Activated CD8-positive, alpha-beta memory T cell treated with anti-CD3 and anti-CD28 coated beads for 4 hours (primary cell): ENCODE measurements around the gene STXBP1.
"Not testable (repeated sequence)": the region's sequence is repeated elsewhere in the genome, so short reads cannot be mapped to it uniquely, and the experiment has no call there.

Experiments
- DNase-seq, 2 donors: peaks; one replicate each; pipeline ENCODE4 v3.0.0-alpha.2; 2020; ENCODE audit warnings: low read depth in 2 of 2

STXBP1 gene

DNA sequence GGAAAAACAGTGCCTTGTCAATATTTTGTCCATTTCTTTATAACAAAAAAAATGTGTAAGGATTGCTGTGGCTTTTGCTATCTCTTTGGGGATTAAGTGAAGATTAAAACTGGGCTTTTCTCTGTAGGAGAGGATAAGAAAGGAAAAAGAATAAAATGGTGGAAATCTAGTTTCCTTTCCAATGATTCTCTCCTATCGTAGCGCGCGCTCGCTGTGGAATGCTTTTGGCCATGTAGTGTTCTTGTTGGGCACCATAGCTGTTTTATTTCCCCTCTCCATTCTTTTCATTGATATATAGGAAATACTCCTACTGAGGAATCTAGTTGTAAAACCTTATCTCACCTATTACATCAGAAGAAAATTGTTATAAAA, 1.5 kb downstream of the STXBP1 start:
- DNase-seq: no peak

- no peak for DNase-seq
Measured at GRCh38 chr9:127614961-127615360, 2.9 kb downstream of the STXBP1 start.

DNA sequence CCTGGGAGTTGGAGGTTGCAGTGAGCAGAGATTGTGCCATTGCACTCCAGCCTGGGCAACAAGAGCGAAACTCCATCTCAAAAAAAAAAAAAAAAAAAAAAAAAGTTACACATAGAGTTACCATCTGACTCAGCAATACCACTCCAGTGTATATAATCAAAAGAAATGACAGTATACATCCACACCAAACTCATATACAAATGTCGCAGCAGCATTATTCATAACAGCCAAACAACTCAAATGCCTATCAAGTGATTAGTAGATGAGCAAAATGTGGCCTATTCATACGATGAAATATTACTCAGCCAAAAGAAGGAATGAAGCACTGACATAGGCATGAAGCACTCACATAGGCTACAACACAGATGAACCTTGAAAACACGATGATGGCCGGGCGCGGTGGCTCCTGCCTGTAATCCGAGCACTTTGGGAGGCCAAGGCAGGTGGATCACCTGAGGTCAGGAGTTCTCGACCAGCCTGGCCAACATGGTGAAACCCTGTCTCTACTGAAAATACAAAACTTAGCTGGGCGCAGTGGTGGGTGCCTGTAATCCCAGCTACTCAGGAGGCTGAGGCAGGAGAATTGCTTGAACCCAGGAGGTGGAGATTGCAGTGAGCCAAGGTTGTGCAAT, 9.4 kb downstream of the STXBP1 start:
- DNase-seq: not testable (repeated sequence)

DNA sequence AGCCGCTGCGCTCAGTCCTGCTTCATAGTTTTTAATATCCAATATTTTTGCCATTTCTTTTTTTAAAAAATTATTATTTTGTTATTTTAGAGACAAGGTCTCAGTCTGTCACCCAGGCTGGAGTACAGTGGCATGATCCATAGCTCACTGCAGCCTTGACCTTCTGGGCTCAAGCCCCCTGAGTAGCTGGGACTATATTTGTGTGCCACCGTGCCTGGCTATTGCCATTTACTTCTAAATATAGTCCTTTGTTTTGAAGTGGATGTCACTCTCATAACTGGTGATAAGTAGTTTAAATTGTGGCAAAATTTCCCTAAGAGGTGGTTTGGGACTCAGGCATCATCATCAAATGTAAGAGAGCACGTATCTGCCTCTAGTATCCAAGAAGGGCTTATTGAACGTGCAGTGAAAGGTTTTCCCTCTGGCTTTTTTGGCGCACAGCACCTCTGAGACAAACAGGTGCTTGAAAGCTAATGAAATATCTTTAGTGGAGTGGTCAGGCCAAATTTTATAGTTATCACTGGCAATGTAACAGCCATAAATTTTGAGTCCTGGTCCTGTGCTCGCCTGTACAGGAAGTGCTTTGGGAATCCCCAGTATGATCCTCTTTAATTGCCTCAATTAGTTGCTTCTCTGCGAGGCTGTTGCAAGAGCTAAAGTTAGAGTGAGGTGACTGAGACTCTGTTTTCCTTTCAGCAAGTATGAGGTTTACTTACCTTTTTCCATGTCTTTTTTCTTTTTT, 14.8 kb downstream of the STXBP1 start:
- DNase-seq: no peak

DNA sequence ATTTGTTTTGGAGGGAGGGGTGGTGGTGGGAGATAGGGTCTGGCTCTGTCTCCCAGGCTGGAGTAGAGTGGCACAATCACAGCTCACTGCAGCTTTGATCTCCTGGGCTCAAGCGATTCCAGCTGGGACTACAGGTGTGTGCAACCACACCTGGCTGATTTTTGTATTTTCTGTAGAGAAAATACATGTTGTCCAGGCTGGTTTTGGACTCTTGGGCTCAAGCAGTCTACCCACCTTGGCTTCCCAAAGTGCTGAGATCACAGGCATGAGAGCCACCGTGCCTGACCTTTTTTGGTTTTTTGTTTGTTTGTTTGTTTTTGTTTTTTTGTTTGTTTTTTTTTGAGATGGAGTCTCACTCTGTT, 15.4 kb downstream of the STXBP1 start:
- no peak for DNase-seq

- DNase-seq: no peak
Measured at GRCh38 chr9:127628758-127629467, 16.8 kb downstream of the STXBP1 start.

GRCh38 chr9:127629468-127630081, 17.5 kb downstream of the STXBP1 start:
- no peak for DNase-seq

GRCh38 chr9:127633216-127633862, 21.3 kb downstream of the STXBP1 start:
- no peak for DNase-seq

DNA sequence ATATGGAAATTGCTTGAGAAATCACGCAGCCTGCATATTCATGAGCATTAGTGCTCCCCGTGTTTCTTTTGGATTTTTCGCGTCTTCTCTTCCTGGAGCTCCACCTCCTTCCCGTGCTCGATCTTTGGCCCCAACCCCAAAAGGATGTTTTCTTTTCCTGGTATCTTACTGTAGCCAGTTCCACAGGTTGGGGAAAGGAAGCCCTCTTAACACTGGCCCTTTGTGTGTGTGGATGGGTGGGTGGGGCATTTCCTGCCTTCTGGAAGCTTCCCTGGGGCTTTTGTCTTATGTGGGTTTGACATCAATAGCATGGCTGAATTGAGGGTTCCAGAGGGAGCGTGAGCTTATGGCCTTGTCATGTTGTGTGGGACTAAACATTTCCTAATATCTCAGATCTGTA, 21.9 kb downstream of the STXBP1 start:
- DNase-seq: no peak

- DNase-seq: no peak
Measured at GRCh38 chr9:127634698-127635097, 22.6 kb downstream of the STXBP1 start.

DNA sequence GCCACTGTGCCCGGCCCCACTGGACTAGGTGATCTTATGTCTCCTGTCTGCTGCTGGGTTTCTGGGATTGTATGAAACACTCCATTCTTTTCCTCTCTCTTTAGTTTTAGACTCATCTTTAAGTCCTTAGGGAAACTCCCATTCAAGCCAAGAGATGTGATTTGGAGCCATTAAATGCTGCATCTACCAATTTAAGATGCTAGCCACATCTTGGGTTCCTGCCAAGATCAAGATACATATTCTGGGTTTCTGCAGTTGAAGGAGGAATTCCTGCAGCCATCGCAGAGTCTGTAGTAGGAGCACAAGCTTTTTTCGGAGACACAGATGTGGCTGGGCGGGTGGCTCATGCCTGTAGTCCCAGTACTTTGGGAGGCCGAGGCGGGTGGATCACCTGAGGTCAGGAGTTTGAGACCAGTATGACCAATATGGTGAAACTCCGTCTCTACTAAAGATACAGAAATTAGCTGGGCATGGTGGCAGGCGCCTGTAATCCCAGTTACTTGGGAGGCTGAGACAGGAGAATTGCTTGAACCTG, 23.2 kb downstream of the STXBP1 start:
- DNase-seq: no peak

DNA sequence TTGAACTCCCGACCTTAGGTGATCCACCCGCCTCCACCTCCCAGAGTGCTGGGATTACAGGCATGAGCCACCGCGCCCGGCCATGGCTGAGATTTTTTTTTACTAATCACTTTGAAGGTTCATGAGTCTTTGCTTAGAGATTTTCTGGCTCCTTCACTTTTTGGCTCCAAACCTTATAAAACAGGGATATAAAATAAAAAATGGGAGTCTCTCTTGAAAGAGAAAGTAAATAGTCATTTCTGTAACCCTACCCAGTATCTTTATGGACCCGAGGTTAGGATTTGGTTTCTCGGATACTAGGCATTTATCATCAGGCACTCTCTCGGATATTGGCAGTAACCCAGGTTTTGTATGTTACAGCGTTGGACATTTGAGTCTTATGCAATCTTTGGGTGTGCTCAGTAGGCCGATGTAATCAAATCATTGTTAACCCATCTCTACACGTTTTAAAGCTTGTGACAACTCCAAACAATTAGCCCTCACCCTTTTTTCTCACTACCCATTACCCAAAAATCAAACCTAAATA, 25.3 kb downstream of the STXBP1 start:
- no peak for DNase-seq

- DNase-seq: no peak
Measured at GRCh38 chr9:127640908-127641545, 28.9 kb downstream of the STXBP1 start.

DNA sequence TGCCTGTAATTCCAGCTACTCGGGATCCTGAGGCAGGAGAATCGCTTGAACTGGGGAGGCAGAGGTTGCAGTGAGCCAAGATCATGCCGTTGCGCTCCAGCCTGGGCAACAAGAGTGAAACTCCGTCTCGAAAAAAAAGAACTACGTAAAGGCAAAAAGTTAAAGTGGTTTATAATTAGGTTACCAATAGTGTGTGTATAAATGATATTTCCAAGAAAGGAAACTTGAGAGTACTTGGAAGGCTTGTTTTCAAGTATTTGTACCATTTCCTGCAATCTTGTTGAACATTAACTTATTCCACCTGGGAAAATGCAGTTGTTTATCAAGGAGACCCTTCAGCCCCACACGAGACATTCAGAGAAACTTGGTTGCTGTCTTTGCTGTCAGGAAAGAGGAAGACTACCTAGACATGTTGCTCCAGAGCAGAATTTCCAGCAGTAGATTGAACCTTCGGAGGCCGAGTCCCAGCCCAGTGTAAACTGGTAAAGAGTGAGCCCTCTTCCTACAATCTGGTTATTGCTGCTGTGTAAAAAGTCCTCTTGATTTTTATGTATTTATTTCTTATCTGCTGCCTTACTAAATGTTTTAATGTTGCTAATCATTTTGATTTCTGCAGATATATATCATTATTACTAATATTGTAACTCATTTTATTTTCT, 30.1 kb downstream of the STXBP1 start:
- no peak for DNase-seq

- DNase-seq: no peak
Measured at GRCh38 chr9:127644146-127644827, 32.2 kb downstream of the STXBP1 start.

- DNase-seq: no peak
Measured at GRCh38 chr9:127644943-127645342, 32.9 kb downstream of the STXBP1 start.

GRCh38 chr9:127647451-127647850, 35.4 kb downstream of the STXBP1 start:
- no peak for DNase-seq

GRCh38 chr9:127650518-127650917, 38.4 kb downstream of the STXBP1 start:
- no peak for DNase-seq

DNA sequence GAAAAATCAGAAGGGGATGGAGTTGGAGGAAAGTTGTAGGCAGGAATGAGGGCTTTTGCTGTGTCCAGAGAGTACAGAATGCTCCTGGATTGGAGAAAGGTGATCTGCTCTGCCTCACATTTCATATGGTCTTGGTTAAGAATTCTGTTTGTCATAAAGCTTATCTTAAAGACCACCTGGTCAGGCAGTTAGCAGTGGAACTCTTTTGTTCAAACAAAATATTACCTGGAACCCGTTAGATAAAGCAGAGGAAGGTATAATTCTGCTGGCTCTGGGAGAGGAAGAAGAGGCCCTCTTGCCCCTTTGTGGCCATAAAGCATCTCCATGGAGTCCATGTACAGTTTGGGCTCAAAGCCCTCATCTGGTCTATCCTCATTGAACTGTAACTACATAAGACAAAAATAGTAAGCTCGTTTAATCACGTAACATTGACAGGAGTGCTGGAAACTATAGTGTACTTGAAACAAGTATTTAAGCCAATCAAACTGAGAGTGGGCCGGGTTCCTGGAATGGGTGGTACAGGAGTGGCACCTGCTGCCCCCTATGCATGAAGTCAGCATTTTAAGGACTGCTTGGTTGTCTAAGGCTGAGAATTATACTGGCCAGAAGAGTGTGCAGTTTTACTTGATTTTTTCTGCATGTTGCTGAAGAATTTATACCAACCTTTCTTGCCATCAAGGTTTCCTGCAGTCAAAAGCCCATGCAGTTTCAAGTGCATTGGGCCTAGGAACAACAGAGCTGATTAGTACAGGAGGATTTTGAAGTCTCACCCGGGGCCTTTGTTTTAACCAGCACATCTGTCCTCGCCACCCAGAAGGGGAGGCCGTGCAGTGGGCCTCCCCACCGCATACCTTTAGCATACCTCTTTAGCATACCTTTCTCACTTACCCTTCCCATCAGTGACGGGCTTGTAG, 39.9 kb downstream of the STXBP1 start:
- no peak for DNase-seq
